ENCODE results near the gene MYADM. TPM values are rescaled to one million over a fixed set of nuclear protein-coding genes. Genes with fewer than 3 reads are reported as not detected.

Gene MYADM
- total and polyA plus RNA-seq, 2 of the 13 experiments (the other 11 are each of a cell fraction or from before 2014, with no cell fraction given): 19.9 to 38.1 TPM

DNA sequence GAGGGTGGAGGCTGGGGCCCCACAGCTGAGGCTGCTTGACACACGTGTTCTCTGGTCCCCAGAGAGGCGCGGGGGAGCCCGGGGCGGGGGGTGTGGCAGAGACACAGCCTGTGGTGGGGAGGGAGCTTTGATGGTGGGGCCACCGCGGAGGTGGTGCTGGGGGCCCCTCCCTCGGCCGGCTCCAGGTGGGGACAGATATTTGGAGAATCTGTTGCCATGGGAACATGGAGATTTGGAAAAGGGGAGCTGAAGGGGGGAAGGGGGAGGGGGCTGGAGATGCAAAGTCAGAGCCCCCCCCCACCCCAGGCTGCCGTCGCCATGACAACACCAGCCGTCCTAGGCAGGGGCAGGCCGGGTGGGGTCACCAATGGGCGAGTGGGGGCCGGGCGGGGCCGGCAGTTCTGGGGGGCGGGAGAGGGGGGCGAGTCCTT is 15.6 kb downstream of the MYADM start:
- Histone ChIP-seq H3K4me3 (replicated peaks in 1 of 3; ENCODE audit: insufficient read depth in 1 of 3, low read depth in 2 of 3, low read length in 3 of 3) (no peak overlapping the region), H3K27ac (ENCODE audit: extremely low read length, insufficient read depth, low read length) (no peak overlapping the region), H3K4me2 (ENCODE audit: low read depth, low read length) (no peak overlapping the region), H3K4me1 (ENCODE audit: insufficient read depth, low read length) (peaks cover 30% of the 10 kb centered on the region), H3K36me3 (replicated peaks in 1 of 2; ENCODE audit: control insufficient read depth in 1 of 2, insufficient read depth in 2 of 2, low read length in 2 of 2) (no peaks in the 10 kb centered on the region), H3K9me3 (ENCODE audit: low read length) (no peaks in the 10 kb centered on the region), H3K9ac (ENCODE audit: insufficient read depth, low read depth, low read length) (no peak overlapping the region), H3K27me3 (ENCODE audit: control insufficient read depth in 1 of 2, insufficient read depth in 2 of 2, low read length in 2 of 2) (peaks cover 0 to 38% of the 10 kb centered on the region in 2 experiments; a peak in 3 of 5 replicates), H2AFZ (ENCODE audit: low read length) (no peak overlapping the region), H4K20me1 (ENCODE audit: insufficient read depth, low read length) (no peaks in the 10 kb centered on the region), H3K79me2 (ENCODE audit: insufficient read depth, low read length) (no peaks in the 10 kb centered on the region)
- no TSS peak for BruUV-seq (replicated peaks)
- in situ Hi-C loops (cut with HindIII; ENCODE audit: extremely low pct_ligation_motif_present, low pct_unique_long_range_greater_than_20kb): loop anchor here (5.0 kb wide), 1 partner anchor 41 kb away; no protein-coding TSS in a partner anchor
- DNase-seq (ENCODE audit: low spot score): no peak
- no peak for FAIRE-seq
- ATAC-seq: no peak
- 5% methylated on average over 12 of the region's 19 CpGs for WGBS (ENCODE audit: low lambda C conversion rate)
- ChIA-PET CTCF (ENCODE audit: low intra/inter-chr PET ratio, low total read pairs) (interaction anchor here (2.7 to 3.7 kb wide), 2 partner anchors 30 to 41 kb away, joined by 20 to 34 read pairs; no protein-coding TSS in a partner anchor), POLR2A (no interaction called here)
- intact Hi-C loops (cut with micrococcal nuclease; ENCODE audit: unreplicated experiment): loop anchor here (2.0 kb wide), 1 partner anchor 40 kb away; no protein-coding TSS in a partner anchor
- TF ChIP-seq PHF5A (CRISPR knock-in tag; IDR thresholded peaks at IDR 0.05; ENCODE audit: low read depth, unreplicated experiment) (no peak), GLI4 (CRISPR knock-in tag; IDR thresholded peaks at IDR 0.05; ENCODE audit: borderline replicate concordance) (no peak), CREM (IDR thresholded peaks at IDR 0.05) (no peak), CREM (CRISPR knock-in tag; IDR thresholded peaks at IDR 0.05) (no peak), ZNF331 (CRISPR knock-in tag; IDR thresholded peaks at IDR 0.05) (no peak), CHCHD3 (CRISPR knock-in tag; IDR thresholded peaks at IDR 0.05) (no peak)
- TF ChIP-seq, protein P1, sequence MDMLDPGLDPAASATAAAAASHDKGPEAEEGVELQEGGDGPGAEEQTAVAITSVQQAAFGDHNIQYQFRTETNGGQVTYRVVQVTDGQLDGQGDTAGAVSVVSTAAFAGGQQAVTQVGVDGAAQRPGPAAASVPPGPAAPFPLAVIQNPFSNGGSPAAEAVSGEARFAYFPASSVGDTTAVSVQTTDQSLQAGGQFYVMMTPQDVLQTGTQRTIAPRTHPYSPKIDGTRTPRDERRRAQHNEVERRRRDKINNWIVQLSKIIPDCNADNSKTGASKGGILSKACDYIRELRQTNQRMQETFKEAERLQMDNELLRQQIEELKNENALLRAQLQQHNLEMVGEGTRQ (IDR thresholded peaks at IDR 0.05; ENCODE audit: low read depth, low read length): no peak
- TF ChIP-seq, protein P1 (CRISPR knock-in tag; IDR thresholded peaks at IDR 0.05; ENCODE audit: borderline replicate concordance): no peak

Data from HepG2 (cell line).